Dedifferentiated amniotic fluid mesenchymal stem cell (primary cell): ENCODE measurements around the gene THADA.
A peak's percentile ranks its signal among the peaks of the same experiment; 100 is the strongest.

Experiments used
- DNase-seq: peaks from one replicate; pipeline ENCODE4 v3.0.0-alpha.2; 2016; ENCODE audit errors: extremely low spot score

The THADA gene

DNA sequence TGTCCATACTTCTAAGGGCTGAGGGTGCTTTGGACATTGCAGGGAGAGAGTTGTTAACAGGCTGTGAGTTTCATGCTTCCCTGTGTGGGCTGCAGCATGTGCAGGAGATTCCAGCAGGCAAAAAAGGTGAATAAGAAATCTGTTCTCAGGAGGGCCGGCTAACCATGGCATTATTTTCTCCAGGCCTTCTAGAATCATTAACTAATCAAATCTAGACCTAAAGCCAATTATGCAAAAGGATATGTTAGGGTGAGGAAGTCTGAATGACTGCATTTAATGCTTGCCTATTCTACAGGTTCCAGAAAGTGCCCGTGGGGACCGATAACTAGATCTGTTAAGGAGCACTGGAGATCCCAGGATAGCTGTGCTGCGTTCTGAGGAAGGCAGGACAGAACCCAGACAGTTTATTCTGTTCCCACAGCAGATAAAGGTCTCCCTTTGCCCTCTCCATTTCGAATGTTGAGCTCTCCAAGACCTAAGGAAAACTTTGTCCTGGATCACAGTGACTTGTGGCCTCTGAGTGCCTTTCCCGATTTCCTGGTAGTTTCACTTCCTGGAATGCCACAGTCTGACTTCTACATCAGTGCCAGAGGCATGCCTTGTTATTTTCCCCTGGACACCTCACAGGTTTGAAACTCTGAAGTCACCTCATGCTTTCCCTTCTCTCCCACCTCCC lies 319.4 kb downstream of the THADA start:
- no peak for DNase-seq

- no peak for DNase-seq
These were observed 321.1 kb downstream of the THADA start for GRCh38 chr2:43274721-43275120.

- no peak for DNase-seq
These were observed 321.8 kb downstream of the THADA start for GRCh38 chr2:43274055-43274454.

DNA sequence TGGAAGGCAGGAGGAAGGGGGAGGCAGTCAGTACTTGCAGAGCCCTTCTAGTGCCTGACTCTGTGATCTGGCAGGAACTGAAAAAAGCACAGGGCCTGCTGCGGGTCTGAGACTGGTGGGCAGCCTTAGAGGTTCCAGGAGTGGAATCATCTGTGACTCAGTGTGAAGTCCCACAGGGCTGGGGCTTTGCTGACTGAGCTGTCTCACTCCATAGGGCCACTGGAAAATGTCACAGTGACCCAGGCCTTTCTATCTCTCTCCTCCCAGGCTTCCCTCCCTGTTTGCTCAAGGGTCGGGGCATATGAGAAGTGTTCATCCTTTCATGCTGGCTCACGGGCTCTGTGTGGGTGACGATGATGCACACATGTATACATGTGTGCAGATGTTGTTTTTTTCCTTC lies 322.3 kb downstream of the THADA start:
- DNase-seq: no peak

GRCh38 chr2:43270930-43271615 lies 324.8 kb downstream of the THADA start:
- no peak for DNase-seq

GRCh38 chr2:43270461-43270860 lies 325.4 kb downstream of the THADA start:
- no peak for DNase-seq

DNA sequence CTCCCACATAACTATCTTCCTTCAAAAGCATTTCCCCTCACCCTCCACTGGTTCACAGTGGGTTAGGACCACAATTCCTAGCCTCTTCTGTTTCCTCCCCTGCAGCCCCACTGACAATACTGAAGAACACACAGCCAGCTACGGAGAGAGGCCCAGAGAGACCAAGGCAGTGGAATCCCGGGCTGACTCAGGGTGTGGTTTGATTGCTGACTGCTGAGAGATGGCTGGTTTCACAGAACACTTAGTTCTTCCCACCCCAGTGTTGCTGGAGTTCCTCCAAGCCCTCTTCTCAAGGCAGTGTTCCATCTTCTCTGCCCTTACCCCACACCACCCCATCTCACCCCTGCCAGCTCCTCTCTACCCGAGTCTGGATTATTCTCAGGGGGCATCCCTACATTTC lies 326.1 kb downstream of the THADA start:
- peak; percentile 60 for DNase-seq

DNA sequence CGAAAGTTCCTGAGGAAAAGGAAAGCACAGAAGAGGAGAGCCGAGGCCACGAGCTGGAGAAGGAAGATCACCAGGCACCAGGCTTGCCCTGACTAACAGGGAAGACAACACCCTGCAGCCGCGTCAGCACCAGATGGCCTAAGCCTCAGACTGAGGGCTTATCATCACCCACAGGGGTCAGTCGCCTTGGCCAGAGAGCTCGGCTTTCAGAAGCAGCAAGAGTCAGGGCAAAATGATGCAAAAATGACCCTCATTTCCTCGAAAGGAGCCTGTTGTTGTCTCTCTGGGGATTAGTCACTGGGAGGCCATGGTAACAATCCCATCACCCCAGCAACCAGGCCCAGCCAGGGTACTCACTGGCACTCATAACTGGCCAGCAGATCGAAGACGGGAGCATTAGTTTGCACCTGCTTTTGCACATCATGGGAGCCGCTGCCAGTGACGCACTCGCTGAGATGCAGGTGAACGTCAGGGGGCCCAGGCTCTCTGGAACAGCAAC lies 326.7 kb downstream of the THADA start:
- DNase-seq: peak; percentile 71

DNA sequence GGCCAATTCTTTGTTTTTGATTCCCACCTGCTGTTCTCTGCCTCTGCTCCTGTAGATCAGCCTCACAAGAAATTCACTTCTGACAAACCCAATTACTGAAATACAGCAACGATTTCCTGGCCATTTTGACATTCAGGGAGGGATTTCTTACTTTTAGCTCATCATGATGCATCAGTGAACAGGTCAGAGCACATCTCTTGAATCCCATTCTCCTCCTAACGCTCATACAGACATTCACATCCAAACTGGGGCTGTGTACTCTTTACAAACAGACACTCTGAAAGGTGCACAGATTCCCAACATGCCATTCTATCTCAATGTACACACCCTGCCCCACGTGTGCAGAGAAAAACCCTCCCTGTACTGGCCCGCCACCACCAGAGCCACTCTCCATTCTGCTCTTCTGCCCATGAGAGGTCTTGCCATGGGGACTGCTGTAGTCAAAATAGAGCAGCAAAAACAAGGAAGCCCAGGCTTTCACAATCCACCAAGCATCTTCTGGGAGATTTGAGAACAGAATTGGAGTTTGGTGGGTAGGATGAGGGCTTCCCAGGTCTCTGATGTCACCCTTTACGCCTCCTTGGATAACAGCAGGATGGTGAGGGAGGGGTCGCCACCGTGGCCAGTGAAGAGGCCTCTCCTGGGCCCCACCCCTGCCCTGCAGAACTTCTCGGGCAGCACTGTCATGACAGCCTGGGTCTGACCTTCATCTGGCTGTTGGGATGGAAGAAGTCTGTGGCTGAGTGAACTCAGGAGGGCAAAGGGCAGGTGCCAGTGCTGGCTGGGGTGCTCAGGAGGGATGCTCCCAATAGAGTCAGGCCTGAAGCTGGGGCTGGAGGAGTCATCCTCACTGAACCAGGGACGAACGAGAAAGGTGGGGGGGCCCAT lies 327.5 kb downstream of the THADA start:
- no peak for DNase-seq

DNA sequence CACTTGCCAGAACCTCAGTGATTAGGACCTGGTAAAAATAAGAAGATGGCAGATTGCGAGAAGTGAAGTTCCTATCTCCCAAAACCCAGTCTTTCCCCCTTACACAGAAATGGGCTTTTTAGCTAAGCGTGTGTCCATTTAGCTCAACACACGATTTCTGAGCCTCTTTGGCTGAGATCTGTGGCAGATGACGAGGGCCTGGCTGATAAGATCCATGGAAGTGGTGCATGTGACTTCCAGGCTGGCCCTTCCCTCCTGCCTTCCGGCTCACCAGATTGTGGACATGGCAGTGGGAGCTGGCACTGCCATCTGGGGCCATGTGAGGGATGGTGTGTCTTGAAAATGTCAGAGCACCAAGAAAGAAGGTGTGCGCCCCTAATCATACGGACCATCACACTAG lies 328.5 kb downstream of the THADA start:
- DNase-seq: no peak

- no peak for DNase-seq
These were observed 329.1 kb downstream of the THADA start for GRCh38 chr2:43266711-43267111.

- DNase-seq: no peak
These were observed 330.4 kb downstream of the THADA start for GRCh38 chr2:43265421-43265820.

GRCh38 chr2:43265001-43265400 lies 330.8 kb downstream of the THADA start:
- no peak for DNase-seq

- no peak for DNase-seq
These were observed 332.9 kb downstream of the THADA start for GRCh38 chr2:43262951-43263350.

GRCh38 chr2:43262239-43262638 lies 333.6 kb downstream of the THADA start:
- DNase-seq: no peak

DNA sequence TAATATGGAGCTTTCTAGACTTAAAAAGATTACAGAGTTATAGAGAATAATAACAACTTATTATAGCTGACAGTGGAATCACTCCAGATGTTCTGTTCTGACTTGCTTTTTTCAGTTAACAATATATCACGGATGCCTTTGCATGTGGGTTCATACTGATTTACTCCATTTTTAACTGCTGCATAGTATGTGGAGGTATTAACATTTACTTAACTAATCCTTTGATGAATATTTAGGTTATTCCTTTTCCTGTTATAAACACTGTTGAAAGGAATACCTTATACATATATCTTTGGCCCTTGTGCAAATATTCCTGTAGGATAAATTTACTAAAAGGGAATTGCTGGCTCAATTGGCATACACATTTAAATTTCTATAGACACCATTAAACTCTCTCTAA lies 336.3 kb downstream of the THADA start:
- no peak for DNase-seq

DNA sequence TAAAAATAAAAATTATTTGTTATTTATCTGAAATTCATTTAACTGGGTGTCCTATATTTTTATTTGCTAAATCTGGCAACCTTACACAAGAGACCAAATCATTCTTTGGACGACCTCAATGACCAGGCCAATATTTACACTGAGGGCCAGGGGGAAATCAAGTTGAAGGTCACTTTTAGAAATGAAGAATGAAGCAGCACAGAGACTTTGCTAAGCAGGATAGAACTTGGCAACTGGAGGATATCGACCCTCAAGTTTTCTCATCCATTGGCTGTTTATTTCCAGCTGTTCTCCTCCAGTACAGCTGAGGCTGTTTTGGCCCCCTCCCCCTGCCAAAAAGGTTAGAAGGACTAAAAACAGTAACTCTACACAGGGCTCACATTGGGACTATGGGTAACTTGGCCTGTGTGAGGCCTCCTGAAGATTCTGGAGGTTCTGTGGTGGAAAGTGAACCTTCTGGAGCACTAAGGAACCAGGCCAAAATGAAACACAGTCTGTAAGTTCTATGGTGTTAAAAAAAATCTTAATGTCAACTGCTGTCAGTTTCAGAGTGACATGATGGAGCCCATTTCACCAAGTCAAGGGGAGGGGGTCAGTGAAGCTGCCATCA lies 337.2 kb downstream of the THADA start:
- no peak for DNase-seq

DNA sequence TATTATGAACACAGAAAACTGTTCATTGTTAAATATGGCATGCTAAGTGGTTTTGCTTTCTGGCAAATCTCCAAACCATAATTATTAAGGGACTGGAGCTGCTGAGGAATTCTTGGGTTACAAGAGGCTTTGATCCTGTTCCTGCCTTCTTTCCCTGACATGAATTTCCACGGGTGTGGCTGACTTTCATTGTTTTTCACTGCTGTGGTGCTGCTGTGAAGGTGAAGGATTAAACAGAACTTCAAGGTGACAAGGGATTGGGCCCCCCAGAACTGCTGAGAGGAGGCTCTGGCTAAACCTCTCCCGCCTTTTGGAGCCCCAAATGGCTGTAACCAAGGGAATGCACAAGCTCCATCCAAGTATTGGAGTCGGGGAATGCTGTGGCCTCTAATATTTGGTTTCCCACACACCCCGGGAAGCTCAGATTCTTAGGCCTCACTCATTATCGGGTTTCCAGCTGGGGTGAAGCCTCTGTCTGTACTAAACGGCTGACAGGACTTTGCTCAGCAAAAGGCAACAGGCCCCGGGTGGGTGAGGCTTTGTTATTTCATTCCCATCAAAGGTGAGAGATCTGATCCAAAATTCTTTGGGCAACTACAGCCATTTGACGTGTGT lies 340.4 kb downstream of the THADA start:
- no peak for DNase-seq

DNA sequence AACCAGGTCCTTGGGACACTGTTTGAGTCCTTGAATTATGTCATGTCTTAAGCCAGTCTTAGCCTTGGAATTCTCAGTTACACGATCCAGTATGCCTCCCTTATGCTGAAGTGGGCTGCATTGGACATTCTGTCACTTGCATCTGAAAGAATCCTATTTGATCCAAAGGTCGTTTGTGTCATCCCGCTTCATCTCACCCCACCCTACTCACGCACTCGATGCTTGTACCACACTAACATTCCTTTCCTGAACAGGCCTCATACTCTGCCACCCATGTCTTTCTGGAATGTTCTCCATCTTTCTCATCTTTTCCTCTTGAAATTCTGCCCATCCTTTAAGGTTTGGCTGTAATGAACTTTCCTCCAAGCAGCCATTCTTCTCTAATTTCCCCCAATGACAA lies 341.5 kb downstream of the THADA start:
- no peak for DNase-seq

- peak; percentile 91 for DNase-seq
These were observed 344.6 kb downstream of the THADA start for GRCh38 chr2:43251171-43251731.

DNA sequence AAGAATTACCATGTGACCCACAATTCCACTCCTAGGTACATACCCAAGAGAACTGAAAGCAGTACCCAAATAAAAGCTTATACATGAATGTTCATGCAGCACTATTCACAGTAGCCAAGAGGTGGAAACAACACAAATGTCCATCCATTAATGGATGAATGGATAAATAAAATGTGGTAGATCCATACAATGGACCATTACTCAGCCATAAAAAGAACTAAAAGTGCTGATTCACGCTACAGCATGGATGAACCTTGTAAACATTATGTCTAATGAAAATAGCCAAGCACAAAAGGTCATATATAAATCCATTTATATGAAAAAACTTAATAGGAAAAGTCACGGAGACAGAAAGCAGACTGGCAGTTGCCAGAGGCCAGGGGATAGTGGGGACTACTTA lies 345.8 kb downstream of the THADA start:
- no peak for DNase-seq
